H1 (cell line): ENCODE measurements around the gene ARHGAP10. TPM values are rescaled to one million over a fixed set of nuclear protein-coding genes. Genes with fewer than 3 reads are reported as not detected.

Source experiments
- CBX5 ChIP-seq: fragments of 300-800, 300-1000 bp; sonication (generic); IDR thresholded peaks from 2 replicates; pipeline ENCODE4 v1.7.1; 2016; ENCODE audit warnings: antibody characterized with exemption, low read length, low read depth
- CEBPB ChIP-seq: IDR thresholded peaks from 2 replicates; pipeline ENCODE4 v1.6.1; 2012; ENCODE audit warnings: low read depth, low read length
- CTBP2 ChIP-seq: IDR thresholded peaks from 2 replicates; pipeline ENCODE4 v1.7.0; 2011; ENCODE audit warnings: borderline replicate concordance, mild to moderate bottlenecking, moderate library complexity, mixed read lengths, low read length; ENCODE audit not compliant: insufficient read depth, insufficient read length
- EGR1 ChIP-seq: IDR thresholded peaks from 2 replicates; pipeline ENCODE4 v1.6.1; 2011; ENCODE audit warnings: low read depth, low read length, borderline replicate concordance
- HDAC2 ChIP-seq, 2 experiments: fragments of 300-600 bp in 1 of 2; sonication (generic) in 1 of 2; IDR thresholded peaks; 2 replicates each; pipeline ENCODE4 v1.6.1; 2011 to 2012; ENCODE audit warnings: low read depth in 2 of 2, low read length in 2 of 2, mild to moderate bottlenecking in 2 of 2, moderate library complexity in 2 of 2, borderline replicate concordance in 1 of 2, inconsistent platforms in 1 of 2
- POLR2A ChIP-seq, 2 experiments: IDR thresholded peaks; 1 replicate in 1 of 2; 2 replicates in 1 of 2; pipeline ENCODE4 v1.6.1; 2011; ENCODE audit warnings: low read depth in 2 of 2, low read length in 2 of 2, mild to moderate bottlenecking in 2 of 2; ENCODE audit errors: control extremely low read depth in 1 of 2
- POLR2AphosphoS5 ChIP-seq: IDR thresholded peaks from 2 replicates; pipeline ENCODE4 v1.6.1; 2011; ENCODE audit warnings: low read depth, low read length
- RBBP5 ChIP-seq: IDR thresholded peaks from 2 replicates; pipeline ENCODE4 v1.7.1; 2012; ENCODE audit warnings: low read depth, mild to moderate bottlenecking, inconsistent platforms, low read length, moderate library complexity, borderline replicate concordance
- RFX5 ChIP-seq: IDR thresholded peaks from 2 replicates; pipeline ENCODE4 v1.6.1; 2011; ENCODE audit warnings: low read depth, low read length, improper control_type of control experiment, borderline replicate concordance
- RXRA ChIP-seq: IDR thresholded peaks from 2 replicates; pipeline ENCODE4 v1.6.1; 2011; ENCODE audit warnings: low read depth, mild to moderate bottlenecking, low read length, moderate library complexity; ENCODE audit not compliant: insufficient read depth
- YY1 ChIP-seq: IDR thresholded peaks from 2 replicates; pipeline ENCODE4 v1.6.1; 2011; ENCODE audit warnings: low read depth, mild to moderate bottlenecking, low read length
- ZNF274 ChIP-seq: IDR thresholded peaks from 2 replicates; pipeline ENCODE4 v1.7.0; 2012; ENCODE audit warnings: low read length, borderline replicate concordance; ENCODE audit errors: extremely low read depth
- polyA plus RNA-seq, 7 experiments: library from polyadenylated mRNA; depleted of rRNA in 3 of 7; stranded (reverse) in 5 of 7; unstranded in 2 of 7; fragments of >200 nt in 5 of 7; fragments of 200-250 nt in 2 of 7; gene quantifications; 1 replicate in 5 of 7; 2 replicates in 1 of 7; 4 replicates in 1 of 7; pipeline versions ENCODE4 v1.2.1 to v1.2.3, GENCODE V29; 2011 to 2013; ENCODE audit warnings: missing spikeins in 2 of 7, mixed read lengths in 2 of 7
- total RNA-seq: library from RNA; stranded (reverse); fragmentation: NEBNext Ultra II Directional; extraction: Animal tissue kit (Norgen Biotek cat#: 25700); gene quantifications from 2 replicates; pipeline ENCODE4 v1.2.1, GENCODE V29; 2021
- TF ChIP-seq, protein P1 (sequence below): fragments of 300-600 bp; sonication (generic); IDR thresholded peaks from 2 replicates; pipeline ENCODE4 v1.7.1; 2012; ENCODE audit warnings: low read length, moderate library complexity, mild to moderate bottlenecking, inconsistent platforms; ENCODE audit not compliant: insufficient replicate concordance

ARHGAP10 gene
- total and polyA plus RNA-seq, 2 of the 8 experiments (the other 6 are each of a cell fraction or from before 2014, with no cell fraction given), result 3.7 to 6.1 TPM

DNA sequence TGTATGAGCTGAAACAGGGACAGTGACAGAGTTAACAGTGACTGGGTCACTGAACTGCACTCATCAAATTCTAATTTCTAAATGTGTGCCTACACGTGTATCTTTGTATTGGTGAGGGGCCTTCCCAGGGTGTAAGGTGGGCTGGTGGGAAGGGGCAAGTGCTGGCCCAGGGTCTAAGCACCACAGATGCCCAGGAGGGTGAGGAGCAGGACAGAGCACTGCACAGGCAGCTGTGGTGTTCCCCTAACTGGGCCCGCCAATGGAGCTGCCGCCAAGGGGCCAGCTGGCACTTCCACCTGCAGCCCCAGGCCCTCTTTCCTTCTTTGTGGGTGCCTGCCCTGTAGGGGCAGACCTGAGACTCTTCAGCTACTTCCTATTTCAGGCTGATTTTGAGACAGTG is 349.9 kb downstream of the ARHGAP10 start (continued):
- TF ChIP-seq, protein P1, sequence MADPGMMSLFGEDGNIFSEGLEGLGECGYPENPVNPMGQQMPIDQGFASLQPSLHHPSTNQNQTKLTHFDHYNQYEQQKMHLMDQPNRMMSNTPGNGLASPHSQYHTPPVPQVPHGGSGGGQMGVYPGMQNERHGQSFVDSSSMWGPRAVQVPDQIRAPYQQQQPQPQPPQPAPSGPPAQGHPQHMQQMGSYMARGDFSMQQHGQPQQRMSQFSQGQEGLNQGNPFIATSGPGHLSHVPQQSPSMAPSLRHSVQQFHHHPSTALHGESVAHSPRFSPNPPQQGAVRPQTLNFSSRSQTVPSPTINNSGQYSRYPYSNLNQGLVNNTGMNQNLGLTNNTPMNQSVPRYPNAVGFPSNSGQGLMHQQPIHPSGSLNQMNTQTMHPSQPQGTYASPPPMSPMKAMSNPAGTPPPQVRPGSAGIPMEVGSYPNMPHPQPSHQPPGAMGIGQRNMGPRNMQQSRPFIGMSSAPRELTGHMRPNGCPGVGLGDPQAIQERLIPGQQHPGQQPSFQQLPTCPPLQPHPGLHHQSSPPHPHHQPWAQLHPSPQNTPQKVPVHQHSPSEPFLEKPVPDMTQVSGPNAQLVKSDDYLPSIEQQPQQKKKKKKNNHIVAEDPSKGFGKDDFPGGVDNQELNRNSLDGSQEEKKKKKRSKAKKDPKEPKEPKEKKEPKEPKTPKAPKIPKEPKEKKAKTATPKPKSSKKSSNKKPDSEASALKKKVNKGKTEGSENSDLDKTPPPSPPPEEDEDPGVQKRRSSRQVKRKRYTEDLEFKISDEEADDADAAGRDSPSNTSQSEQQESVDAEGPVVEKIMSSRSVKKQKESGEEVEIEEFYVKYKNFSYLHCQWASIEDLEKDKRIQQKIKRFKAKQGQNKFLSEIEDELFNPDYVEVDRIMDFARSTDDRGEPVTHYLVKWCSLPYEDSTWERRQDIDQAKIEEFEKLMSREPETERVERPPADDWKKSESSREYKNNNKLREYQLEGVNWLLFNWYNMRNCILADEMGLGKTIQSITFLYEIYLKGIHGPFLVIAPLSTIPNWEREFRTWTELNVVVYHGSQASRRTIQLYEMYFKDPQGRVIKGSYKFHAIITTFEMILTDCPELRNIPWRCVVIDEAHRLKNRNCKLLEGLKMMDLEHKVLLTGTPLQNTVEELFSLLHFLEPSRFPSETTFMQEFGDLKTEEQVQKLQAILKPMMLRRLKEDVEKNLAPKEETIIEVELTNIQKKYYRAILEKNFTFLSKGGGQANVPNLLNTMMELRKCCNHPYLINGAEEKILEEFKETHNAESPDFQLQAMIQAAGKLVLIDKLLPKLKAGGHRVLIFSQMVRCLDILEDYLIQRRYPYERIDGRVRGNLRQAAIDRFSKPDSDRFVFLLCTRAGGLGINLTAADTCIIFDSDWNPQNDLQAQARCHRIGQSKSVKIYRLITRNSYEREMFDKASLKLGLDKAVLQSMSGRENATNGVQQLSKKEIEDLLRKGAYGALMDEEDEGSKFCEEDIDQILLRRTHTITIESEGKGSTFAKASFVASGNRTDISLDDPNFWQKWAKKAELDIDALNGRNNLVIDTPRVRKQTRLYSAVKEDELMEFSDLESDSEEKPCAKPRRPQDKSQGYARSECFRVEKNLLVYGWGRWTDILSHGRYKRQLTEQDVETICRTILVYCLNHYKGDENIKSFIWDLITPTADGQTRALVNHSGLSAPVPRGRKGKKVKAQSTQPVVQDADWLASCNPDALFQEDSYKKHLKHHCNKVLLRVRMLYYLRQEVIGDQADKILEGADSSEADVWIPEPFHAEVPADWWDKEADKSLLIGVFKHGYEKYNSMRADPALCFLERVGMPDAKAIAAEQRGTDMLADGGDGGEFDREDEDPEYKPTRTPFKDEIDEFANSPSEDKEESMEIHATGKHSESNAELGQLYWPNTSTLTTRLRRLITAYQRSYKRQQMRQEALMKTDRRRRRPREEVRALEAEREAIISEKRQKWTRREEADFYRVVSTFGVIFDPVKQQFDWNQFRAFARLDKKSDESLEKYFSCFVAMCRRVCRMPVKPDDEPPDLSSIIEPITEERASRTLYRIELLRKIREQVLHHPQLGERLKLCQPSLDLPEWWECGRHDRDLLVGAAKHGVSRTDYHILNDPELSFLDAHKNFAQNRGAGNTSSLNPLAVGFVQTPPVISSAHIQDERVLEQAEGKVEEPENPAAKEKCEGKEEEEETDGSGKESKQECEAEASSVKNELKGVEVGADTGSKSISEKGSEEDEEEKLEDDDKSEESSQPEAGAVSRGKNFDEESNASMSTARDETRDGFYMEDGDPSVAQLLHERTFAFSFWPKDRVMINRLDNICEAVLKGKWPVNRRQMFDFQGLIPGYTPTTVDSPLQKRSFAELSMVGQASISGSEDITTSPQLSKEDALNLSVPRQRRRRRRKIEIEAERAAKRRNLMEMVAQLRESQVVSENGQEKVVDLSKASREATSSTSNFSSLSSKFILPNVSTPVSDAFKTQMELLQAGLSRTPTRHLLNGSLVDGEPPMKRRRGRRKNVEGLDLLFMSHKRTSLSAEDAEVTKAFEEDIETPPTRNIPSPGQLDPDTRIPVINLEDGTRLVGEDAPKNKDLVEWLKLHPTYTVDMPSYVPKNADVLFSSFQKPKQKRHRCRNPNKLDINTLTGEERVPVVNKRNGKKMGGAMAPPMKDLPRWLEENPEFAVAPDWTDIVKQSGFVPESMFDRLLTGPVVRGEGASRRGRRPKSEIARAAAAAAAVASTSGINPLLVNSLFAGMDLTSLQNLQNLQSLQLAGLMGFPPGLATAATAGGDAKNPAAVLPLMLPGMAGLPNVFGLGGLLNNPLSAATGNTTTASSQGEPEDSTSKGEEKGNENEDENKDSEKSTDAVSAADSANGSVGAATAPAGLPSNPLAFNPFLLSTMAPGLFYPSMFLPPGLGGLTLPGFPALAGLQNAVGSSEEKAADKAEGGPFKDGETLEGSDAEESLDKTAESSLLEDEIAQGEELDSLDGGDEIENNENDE, result no peak
- TF ChIP-seq CTBP2, result no peak
- TF ChIP-seq EGR1, result no peak
- no peak for TF ChIP-seq RBBP5
- no peak for TF ChIP-seq ZNF274
- no peak for TF ChIP-seq RXRA
- no peak for TF ChIP-seq YY1
- no peak for TF ChIP-seq RFX5
- TF ChIP-seq HDAC2 (IDR thresholded peaks at IDR 0.05; ENCODE audit: borderline replicate concordance in 1 of 2, low read depth in 2 of 2, low read length in 2 of 2), result no peak
- no peak for TF ChIP-seq POLR2A (IDR thresholded peaks at IDR 0.05; ENCODE audit: control extremely low read depth in 1 of 2, low read depth in 2 of 2, low read length in 2 of 2)
- no peak for TF ChIP-seq CBX5
- TF ChIP-seq POLR2AphosphoS5, result no peak
- TF ChIP-seq CEBPB, result no peak
